DMS 273 (cell line): ENCODE data around the gene ANK2.
A peak's percentile ranks its signal among the peaks of the same experiment; 100 is the strongest.

ENCODE experiments used
- DNase-seq: peaks from one replicate; lab custom pipeline; 2025; ENCODE audit not compliant: unreplicated experiment; lab: John Stamatoyannopoulos, UW

Gene ANK2

DNA sequence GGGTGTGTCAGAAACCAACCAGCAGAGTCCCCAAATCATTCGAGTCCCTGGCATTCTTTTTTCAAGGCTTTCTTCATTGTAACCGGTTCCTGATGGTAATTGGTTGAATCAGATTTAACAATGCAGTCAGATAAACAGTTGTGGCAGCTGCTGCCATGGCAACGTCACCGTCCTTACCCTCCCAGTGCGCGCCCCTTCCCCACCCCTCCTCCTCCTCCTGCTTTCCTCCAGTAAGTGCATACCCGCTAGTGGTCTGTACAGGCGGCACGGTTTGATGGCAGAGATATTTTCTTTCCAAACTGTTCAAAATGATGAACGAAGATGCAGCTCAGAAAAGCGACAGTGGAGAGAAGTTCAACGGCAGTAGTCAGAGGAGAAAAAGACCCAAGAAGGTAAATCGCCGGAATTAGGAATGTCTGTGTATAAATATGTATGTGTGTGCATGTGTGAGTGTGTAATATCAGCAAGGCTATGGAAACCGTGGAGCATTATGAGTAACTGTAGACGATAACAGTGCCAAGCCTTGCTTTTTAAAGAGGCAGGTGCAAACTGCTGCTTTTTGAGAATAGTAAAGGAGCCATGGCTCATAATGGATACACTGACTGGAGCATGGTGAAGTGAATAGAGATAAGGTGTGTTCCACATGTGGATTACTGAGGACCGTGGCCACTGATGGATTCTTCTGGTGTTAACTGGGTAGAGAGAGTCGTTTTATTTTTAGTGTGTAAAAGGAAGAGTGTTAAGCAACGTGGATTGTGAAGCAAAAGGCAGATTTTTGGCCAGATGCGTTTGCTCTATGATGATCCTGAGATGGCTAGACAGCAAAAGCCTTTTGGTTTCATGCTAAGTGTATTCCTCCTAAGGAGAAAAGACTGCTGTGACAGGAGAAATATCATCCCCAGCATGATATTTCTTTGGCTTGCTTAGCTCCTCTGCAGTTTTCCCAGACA is at the start of gene ANK2:
Gene ANK2, plus strand, starts transcription at position 233 of the 950 bp plus-strand sequence. Its CDS starts 76 bp downstream, at position 309.
- DNase-seq, result peak; percentile 68

DNA sequence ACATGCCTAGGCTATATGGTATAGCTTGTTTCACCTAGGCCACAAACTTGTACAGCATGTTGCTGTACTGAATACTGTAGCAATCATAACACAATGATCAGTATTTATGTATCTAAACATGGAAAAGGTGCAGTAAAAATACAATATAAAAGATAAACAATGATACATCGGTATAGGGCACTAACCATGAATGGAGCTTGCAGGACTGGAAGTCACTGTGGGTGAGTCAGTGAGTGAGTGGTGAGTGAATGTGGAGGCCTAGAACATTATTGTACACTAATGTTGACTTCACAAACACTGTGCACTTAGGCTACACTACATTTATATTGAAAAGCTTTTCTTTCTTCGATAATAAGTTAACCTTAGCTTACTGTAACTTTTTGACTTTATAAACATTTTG is 45.6 kb upstream of the ANK2 start:
- DNase-seq, result no peak

DNA sequence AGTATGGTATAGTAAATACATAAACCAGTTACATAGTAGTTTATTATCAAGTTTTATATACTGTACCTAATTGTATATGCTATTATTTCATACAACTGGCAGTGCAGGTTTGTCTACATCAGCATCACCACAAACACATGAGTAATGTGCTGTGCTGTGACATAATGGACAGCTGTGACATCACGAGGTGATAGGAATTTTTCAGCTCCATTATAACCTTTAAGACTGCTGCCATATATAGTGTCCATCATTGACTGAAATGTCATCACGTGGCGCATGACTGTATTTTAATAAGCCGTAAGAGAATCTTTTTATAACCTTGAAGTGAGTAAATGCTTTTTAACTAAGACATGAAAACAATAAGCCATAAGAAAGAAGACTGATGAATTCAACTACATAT is 44.8 kb upstream of the ANK2 start:
- no peak for DNase-seq

DNA sequence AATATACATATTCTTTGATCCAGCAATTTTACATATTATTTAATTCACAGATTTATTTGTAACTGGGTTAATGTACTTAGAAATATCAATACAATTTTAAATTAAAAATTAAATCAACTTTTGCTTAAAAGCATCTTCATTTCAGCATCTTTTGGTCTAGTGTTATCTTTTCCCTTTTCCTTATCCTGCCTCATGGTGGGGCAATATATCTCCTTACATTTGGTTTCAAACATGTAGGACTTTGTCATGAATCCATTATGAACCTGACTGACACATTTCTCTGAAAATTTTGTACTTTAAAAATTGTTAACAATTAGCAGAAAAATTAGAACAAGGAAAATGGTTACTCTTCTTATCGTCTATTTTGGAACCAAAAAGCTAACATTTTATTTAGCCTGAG is 42.8 kb upstream of the ANK2 start:
- peak; percentile 3 for DNase-seq

DNA sequence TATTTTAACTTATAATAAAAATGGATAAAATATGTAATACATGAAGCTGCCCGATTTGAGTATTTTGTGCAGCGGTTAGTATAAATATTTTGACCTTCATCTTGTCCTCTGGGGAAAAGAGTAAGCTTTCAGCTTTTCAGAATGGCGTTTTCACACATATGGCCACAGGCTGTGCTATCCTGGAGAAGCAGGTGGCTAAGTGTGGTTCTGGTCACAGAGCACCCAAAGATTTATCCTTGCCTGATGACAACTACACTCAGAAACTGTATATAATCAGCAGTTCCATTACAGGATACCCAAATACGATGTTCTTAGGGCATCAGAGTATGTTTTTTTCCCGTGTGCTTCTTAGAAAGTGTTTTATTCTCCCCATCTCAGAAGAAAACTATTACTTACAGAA is 42.3 kb upstream of the ANK2 start:
- peak; percentile 5 for DNase-seq

DNA sequence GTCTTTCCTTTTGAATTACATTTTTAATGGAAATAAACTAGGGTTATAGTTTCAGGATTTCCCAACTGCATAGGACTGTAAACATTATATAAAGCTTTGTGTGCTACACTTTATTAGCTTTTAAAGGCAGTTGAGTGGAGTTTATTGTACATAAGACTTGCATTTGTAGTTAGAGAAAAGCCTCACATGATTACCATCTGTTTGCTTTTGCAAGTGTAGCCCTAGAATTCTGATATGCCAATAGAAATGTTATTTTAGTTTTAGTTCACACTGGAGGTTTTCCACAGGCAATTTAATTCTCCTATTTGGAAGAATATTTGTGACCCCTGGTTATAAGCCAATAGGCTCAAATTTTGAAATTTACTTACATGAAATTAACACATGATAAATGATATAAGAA is 41.3 kb upstream of the ANK2 start:
- DNase-seq, result peak; percentile 3

DNA sequence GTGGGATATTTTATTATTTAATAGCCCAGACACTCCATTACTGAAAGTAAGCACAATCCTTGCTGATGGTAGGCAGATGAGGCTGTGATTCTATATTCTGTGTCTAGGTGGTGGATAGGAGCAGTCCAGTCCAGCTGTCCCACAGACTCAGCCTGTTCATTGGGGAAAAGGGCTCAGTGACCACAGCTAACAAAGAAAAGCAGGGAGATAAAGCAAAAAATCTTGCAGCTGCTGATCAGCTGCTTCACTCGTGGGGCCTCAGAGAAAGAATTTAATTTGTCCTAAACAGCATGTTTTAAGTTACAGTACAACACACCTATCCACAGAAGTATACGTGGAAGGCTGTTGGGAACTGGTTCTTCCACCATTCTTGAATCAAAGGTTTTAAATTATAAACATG is 40.7 kb upstream of the ANK2 start:
- no peak for DNase-seq

DNA sequence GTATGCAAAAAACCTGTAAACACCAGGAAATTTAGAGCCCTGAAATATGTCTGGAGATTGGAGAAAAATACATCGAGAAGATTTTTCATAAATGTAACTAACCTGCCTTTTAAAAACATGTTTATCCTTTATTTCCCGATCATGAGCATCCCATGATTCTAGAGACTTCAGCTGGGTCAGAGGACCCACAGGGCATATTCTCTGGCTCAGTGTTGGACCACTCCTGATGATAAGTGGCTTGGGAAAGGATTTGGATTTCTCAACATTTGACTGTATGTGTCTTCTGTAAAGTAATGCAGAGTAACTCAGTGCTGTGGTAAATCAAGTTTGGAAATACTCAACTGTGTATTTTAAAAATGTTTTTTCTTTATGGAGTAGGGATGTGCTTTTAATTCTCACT is 40.0 kb upstream of the ANK2 start:
- no peak for DNase-seq

DNA sequence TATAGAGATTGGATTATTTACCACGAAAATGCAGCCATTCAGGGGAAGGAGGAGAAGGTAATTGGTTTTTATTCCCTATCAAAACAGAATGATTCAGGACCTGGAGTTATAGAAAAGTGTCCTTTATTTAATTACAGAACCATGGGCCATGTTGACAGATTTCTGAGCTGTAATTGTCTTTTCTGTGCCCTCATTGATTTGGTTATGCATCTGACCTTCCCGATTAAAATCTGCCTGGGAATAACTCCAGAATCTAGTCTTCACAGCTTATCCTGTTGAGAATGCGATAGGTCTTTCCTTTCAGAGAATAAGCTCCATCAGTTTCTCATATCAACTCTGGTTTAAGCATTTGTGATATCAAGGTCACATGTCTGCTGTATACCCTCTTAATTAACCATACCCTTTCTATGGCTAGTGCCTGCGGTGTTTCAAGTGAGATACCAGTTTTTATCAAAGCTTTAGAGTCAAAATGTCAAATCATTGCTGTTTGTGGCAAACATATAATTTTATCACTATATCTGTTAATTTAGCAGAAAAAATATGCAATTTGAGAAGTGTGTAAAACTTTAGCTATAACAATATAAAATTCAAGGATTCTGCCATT is 37.2 kb upstream of the ANK2 start:
- DNase-seq, result no peak

DNA sequence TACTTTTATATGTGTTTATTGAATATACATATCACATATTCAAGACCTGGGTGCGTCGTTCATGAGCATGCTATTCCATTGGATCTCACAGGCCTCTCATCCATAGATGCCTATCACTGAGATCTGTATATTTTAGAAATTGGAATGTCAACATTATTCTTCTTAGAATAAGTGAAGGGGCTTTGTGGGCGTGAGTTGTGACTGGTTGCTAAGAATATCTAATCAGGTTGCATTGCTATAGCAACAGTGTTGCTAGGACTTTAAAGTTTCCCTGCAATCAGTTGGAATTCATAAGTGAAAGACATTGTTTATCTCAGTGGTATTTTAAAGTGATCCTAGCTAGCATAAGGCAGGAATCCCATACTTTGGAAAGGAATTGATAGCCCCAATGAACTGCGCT is 36.7 kb upstream of the ANK2 start:
- peak; percentile 29 for DNase-seq

DNA sequence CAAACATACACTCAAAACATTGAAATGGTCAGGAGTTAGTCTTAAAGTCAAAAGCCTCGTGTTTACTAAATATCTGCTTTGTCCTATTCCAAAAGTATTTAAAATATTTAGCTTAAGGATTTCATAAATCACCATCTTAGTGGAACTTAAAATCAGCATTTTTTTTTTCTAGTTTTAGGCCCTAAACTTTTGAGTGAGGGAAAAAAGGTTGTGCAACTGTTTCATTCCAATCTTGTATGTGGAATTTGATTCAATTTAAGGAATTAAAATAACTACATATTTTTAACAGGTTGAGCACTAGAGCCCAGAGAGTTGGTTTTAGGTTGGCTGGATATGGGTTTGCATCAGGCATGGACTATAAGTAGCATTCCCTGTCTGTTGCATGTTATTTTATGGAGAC is 35.7 kb upstream of the ANK2 start:
- DNase-seq, result no peak

DNA sequence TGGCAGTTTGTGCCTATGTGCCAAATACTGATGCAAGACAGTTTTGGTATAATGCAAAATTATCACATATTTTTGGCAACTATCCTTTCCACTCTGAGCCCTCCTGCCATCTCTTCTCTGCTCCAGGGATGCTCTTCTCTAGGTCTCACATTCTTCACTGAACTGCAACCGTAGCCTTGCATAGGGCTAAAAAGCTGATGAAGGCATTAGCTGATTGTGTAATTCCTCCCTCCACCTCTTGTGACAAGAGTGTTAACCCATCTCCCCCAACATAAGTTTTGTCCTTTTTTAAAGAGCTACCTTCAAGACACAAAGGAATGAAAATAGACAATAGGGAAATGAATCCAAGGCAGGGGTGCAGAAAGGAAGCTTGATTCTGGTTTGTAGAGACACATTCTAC is 33.1 kb upstream of the ANK2 start:
- DNase-seq, result no peak

DNA sequence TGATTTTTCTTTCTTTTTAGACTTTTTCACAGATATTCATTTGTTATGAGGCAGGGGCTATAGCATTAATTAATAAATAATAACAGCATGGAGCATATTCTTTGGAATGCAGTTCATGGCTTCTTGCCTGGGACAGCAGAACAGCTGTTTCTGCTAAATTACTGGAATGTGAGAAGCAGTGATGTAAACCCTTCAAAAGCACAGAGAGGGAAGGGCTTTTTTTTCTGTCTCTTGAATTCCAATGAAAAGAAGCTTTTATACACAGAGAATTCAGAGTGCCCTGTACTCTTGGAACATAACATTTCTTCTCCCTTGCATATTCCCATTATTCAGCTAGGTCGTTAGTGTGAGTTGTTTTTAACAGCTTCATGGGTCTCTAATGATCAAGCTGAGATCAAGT is 28.5 kb upstream of the ANK2 start:
- DNase-seq, result peak; percentile 22

DNA sequence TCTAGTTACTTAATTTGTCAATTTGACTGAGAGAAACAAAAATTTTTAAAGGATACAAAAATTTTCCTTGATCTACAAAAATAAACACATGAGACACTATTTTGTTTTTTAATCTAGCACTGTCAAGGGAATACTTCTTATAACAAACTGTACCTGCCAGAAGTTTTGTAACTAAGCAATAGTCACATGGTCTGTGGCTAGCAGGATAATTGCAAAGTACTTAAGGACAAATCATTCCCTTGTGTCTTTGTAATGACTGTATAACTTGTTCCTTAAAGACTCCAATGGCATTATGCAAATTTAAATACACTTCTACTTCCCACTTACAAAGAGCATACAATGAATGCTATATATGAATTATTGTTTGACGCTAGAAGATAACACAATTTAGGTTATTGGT is 25.1 kb upstream of the ANK2 start:
- no peak for DNase-seq

DNA sequence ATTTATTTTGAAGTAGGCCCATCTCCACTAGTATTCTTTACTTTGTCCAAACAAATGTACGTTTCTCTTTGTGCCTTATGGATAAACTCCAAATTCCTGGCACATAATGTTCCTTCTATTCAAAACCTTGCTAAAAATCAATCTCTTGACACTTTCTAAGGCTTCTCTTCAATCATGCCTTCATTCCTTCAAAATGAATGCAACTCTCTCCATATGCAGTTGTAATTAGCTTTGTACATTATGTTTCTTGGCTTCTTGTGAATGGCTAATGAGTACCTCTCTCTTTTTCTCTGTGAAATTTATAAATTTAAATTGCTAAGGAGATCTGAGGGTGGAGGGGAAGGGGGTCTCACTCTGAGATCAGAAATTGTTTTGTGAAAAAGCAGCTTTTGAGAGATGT is 24.0 kb upstream of the ANK2 start:
- no peak for DNase-seq

DNA sequence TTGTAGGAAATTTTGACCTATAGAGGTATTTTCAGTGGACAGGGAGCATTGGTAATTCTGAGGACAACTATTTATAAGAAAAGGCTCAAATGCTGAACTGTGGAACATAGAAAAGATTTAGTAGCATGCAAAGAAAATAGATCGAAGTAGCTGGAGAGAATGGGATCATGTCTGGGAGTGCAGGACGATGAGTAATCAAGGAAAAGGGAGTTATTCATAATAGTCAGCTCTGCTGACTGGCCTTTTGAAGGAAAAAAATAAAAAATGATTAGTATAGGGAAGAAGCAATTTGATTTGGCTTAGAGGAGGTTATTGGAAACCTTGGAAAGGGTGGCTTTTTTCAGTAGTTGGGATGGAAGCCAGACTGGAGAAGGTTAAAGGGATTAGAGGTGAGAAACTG is 22.9 kb upstream of the ANK2 start:
- DNase-seq, result no peak

DNA sequence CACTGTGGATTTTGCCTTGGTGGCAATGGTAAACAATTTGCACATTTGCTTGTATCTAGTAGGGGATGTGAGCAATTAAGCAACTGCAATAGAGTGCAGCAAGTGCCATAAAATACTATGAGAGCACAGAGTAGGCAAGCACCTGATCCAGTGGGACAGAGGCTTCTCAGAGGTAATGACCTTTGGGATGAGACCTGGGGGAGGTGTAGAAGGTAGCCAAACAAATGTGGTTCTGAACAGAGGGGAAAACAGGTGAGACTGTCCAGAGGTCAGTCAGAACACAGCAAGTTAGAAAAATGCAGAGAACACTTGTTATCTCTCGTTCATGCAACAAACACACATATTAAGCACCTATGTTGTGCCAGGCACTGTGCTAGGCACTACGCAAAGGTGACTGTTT is 21.4 kb upstream of the ANK2 start:
- DNase-seq, result no peak

DNA sequence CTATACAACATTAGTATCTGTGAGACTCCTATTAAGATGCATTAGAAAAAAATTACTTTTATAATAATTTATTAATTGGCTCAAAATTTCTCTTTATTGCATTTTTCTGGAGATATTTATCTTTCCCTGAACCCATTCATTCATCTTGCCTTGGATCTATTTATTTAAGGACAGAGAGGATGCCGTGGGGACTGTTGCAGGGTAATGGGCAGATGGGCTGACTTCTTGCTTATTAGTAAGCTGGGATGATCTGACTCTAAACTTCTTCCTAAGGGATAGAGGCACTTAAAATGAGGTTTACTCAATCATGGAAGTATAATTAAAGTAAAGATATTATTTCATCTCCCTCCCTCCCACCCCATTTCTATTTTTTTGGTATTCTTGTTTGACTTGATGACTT is 18.2 kb upstream of the ANK2 start:
- no peak for DNase-seq

DNA sequence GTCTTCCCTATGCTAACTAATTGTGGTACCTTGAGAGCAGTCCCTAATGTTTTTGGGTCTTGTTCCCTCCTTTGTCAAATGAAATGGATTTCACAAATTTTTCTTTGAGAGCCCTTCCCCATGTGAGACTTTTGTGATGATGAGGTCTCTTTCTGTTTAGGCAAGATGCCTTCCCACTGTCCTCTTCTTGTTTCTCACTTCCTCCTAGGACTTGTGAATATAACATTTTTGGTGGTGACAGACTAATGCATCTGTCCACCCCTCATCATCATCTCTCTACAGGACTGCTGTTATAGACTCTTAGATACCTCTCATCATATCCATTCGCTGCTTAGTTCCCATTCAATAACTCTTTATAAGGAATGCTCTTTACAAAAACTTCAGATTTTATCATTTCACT is 8.7 kb upstream of the ANK2 start:
- DNase-seq, result no peak

DNA sequence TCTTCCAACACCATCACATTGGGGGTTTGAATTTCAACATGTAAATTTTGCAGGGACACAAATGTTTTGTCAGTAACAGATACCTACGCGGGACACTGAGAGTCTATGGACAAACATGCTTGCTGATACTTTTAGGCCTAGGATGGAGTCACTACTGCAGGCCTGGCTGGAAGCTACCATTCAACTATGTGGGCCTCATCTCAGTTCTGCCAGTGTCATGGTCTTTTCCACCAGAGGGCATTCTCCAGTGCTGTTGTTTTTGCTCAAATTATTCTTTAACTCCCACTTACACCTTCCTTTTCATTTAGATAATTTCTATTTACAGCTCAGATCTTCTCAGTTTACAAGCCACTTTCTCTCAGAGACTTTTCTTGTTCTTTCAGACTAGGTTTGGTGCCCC is 7.0 kb upstream of the ANK2 start:
- no peak for DNase-seq

DNA sequence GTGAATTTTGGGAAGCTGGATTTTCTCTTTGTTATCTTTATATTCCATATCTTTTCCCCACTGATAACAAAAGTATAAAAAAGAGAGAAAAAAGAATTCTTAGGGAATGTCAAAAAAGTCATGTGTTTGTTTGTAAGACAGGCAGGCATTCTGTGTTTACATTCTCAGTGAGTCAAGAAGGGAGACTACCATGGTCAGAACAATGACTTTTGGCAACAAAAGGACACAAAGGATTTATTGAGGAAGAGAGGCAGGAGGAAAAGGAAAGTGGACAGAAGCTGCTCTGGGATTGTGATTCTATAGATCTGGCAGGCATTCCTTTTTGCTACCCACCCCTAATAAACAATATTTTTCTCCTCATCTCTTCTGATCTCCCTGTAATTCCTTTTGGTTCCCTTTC is 5.9 kb upstream of the ANK2 start:
- no peak for DNase-seq

DNA sequence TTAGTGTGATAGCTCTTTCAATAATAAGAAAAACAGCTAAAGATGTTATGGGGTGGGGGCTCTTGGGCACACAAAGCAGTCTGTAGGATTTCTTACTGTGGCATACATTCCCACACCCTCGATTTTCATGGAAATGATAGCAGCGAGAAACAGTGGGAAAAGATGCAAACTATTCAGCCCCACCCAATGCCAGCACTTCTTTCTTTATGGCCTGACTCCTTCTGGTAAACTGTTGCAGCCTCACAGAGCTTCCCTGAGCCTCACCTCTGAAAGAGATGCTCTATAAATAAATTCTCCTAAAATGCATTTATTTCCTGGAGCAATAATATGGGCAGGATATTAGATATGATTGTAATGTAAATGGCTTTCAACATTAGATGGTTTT is 910 bp downstream of the ANK2 start:
- DNase-seq, result peak; percentile 17

DNA sequence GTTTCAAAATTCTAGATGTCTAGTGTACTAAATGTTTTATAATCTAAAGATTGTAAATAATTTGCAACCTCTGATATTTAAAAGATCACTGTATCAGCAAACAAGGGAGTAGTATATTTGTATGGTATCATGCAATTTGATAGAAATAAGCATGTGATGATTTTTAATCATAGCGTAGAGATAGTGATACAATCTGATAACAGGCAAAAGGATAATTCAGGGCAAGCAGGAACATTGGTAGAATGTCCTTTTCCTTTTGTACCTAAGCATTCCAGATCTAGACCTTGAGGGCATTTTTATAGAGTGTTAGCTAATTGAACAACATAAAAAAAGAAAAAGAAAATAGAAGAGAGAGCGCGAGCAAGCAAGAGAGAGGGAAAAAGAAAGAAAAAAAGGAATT is 1.4 kb downstream of the ANK2 start:
- DNase-seq, result no peak
